ENCODE data around the gene CSNK1G3. TPM values are rescaled to one million over a fixed set of nuclear protein-coding genes. Genes with fewer than 3 reads are reported as not detected.

CSNK1G3 gene
- total RNA-seq: 39.7 and 50.9 TPM in 2 replicates

GRCh38 chr5:123511648-123512605 lies at the start of gene CSNK1G3:
Gene CSNK1G3, plus strand, starts transcription at chr5:123512177. Its CDS starts 33,487 bp downstream, at chr5:123545664.

Other genes with a start within 250 kb of the CSNK1G3 start
- gene CEP120, start 88.8 kb upstream of the CSNK1G3 start, total RNA-seq: 11.8 and 15.0 TPM in 2 replicates

All from epithelial cell of alveolus of lung (primary cell).